GM18907 (cell line): ENCODE results near the gene CD247.

Experiments used
- ATAC-seq: cut with Tn5 transposase; IDR thresholded peaks from one replicate; pipeline ENCODE4 v1.9.1; 2021; ENCODE audit warnings: mild to moderate bottlenecking, moderate library complexity; ENCODE audit not compliant: unreplicated experiment

Gene CD247

DNA sequence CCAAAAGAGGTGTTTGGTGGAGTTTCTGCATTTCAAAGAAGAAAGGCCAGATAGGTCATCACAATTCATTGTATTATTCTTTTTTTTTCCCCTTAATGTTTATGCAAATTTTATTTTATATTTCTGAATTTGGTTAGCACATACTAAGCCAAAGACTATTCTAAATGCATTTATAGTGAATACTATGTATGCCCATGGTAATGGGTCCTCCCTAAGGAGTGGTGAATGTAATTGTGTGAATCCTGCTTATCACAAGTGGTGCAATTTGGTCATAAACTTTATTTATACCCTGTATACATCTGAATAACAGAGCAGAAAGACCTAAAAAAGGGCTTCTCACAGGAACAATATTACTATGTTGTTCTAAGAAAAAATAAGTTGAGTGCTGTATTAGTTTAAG is 99.1 kb downstream of the CD247 start:
- no peak for ATAC-seq

DNA sequence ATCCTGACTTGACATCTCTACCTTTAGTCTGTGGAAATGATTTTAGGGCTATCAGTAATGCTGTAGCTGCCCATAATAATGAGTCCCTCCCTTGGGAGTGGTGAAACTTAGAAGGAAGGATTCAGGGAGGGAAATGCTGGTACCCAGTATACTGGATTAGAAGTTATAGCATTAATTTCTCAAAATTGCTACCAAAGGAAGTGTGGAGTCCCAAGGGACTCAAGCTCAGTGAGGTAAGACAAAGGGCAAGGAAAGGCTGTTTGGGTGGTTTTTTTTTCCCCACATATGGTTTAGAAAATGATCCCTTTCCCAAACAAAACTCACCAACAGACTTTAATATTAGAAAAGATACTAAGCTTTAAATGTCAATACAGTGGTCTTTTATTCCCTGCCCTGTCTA is 99.9 kb downstream of the CD247 start:
- no peak for ATAC-seq

DNA sequence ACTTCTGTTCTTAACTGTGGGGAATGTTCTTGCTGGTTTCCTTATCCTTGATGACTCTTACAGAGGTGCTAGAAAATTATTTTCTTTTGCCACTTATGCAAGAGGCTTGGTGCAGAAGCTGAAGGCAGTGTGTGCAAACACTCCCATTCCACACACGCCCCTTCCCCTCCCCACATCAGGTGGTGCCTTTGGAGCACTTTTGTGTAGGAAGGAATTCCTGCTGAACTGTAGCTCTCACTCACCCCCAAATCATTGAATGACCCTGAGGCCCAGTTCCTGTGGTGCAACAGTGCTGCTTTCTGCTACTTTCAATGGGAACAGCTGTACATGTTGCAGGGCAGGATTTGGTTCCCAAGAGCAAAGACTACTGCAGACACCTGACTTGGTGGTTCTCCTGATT is 101.8 kb downstream of the CD247 start:
- ATAC-seq: no peak

DNA sequence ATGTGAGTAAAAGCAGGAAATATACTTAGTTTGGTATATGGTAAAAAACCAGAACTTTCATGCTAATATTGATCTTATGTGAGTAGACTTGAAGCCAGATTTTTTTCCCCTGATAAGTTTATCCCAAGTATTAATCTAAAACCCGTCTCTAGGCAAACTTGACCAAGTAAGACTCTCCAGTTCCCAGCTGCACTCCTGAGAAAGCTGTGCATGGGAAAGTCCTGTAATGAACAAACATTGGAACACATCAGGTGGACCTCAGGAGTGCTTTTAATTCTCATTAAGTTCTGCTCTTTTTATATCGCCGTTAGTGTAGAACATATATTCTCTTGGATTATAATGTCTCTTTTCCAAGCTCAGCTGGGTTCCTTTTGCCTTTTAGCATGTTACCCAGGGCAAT is 105.0 kb downstream of the CD247 start:
- ATAC-seq: no peak

DNA sequence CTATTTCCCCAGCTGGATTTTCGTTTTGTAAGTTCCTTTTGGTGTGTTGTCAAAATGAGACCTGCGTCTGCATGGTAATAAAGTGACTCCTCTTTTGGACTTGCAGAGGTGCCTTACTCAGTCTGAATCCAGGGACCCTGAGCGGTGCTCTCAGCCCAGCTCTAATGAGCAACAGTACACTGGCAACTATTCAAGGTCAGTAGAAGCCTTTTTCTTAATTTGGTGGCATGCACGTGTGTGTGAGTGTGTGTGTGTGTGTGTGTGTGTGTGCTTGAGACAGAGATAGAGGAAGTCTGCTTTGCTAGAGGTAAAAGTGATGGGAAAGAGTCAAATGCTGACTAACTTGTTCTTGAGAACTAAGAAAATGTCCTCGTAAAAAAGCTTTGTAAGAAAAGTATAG is 105.4 kb downstream of the CD247 start:
- no peak for ATAC-seq

DNA sequence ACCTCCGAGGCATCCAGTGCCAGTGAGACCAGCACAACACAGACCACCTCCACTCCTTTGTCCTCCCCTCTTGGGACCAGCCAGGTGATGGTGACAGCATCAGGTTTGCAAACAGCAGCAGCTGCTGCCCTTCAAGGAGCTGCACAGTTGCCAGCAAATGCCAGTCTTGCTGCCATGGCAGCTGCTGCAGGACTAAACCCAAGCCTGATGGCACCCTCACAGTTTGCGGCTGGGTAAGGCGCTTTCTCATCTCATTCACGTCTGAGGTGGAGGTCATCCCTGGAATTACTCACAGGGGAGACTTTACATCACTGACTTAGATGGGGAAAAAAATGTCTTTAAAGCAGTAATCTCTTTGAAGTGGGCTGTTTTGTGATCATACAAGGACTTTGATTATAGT is 106.3 kb downstream of the CD247 start:
- no peak for ATAC-seq

DNA sequence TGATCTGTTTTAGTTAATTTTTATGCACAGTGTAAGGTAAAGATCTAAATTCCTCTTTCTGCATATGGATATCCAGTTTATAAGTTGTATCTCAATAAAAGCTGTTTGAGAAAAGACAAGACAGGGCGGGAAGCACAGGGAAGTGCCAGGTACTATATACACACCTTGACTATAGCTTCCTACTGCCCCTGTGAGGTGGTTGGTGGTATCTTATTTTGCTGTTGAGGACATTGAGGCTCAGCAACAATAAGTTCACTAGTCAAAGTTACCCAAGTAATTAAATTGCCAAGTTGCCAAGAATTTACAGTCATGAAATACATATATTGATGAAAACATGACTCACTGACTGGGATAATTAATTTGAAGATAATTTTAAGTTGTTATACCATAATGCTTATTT is 109.1 kb downstream of the CD247 start:
- ATAC-seq: no peak

DNA sequence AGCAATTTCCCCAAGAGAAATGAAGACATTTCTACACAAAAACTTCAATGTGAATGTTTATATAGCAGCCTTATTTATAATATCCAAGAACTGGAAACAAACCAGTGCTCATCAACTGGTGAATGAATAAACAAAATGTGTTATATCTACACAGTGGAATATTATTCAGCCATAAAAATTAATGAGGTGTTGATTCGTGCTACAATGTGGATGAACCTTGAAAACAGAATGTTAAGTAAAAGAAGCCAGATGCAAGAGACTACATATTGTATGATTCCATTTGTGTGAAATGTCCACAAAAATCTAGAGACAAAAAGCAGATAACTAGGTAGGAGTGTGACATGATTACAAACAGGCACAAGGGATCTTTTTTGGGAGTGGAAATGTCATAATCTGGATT is 110.0 kb downstream of the CD247 start:
- no peak for ATAC-seq

DNA sequence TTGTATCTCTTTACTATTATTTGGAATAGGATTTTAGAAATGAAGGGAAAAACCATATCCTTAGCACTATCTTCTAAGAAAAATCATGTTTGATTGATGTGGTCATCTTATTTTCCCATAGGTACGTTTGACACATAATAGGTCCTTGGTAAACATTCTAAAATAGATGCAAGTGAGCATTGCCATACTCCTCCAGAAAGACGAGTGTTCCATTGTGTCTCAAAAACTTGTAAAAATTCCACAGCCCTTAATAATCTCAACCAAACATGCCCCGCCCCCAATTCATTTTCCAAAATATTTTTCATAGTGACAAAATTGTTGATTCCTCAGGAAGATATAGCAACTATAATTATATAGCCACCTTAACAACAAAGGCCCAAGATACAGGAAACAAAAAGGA is 113.4 kb downstream of the CD247 start:
- ATAC-seq: no peak

DNA sequence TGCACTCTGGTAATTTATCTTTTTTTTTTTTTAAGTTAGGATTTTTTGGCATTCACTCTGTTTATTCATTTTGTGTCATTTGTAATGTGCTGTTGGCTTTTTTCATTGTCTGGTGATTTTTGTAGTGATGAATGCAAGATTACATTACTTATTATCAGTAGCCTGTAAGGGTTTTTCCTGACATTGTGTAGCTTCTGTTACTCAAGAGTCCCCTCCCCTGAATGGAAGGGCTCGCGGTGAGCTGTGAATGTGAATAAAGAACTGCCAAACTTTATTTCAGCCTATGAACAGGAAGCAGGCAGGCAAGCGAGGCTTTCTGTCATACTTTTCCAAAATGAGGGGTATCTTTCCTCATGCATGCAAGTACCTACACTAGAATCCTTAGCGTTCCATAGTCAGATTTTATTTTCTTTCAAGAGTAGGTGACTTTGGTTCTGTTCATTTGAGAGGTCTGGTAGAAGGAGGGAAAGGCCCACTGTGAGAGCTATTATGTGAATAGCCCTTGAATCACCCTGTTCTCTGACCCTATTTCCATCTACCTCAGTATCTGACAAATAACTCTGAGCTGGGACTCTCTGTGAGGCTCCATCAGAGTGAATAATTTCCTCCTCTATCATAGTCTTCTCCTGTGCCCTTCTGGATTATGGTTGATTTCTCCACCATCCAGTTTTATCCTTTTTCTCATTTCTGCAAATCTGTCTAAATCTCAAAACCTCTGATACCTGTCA is 114.0 kb downstream of the CD247 start:
- no peak for ATAC-seq

DNA sequence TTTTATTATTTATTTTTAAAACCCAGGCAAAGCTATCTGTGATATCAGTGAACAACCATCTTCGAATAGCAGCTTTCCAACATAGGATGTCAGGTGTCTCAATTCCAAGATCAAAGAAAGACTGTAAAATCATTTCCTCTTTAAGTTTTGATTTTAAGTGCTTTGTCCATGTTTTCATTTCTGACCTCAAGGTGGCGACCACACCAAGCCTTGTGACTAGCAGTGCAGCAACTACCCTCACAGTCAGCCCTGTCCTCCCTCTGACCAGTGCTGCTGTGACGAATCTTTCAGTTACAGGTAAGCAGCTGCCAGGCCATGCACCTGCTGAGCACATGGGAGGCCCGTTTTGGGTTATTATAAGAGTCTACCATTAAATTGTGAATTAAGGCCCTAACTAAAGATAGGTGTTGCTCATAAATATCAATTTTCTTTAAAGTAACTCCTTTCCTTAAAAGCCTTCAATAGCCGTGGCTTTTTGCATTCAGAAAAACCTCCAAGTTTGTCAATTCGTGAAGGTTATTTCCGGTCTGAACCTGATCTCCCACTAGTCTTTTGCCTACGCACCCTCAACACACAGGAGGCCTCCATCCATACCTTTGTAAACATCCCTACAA is 117.0 kb downstream of the CD247 start:
- ATAC-seq: peak; percentile 57

DNA sequence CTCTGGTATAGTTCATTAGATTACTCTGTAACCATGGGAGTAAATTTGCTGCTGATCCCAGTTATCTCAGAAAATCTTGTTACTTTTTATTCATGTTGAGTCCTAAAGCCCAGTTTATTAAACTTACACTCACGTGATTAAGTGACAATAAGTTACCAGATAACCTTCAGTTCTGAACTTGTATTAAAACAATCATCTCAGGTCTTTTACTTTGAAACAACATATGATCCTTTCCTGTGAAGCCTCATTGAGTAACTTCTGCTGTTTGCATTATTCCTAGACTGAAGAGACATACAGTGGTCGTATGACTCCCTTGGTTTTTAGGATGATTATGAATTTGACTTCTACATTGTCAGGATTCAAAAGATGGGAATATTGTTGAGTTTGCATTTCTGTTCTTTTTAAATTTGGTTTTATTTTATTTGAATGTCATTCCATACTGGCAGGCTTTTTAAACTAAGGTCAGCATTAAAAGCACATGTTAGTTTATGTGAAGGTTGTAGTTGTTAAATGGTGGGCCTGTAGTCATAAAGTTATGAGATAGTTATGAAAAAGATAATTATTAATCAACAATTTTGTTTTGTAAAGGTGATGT is 117.9 kb downstream of the CD247 start:
- no peak for ATAC-seq

DNA sequence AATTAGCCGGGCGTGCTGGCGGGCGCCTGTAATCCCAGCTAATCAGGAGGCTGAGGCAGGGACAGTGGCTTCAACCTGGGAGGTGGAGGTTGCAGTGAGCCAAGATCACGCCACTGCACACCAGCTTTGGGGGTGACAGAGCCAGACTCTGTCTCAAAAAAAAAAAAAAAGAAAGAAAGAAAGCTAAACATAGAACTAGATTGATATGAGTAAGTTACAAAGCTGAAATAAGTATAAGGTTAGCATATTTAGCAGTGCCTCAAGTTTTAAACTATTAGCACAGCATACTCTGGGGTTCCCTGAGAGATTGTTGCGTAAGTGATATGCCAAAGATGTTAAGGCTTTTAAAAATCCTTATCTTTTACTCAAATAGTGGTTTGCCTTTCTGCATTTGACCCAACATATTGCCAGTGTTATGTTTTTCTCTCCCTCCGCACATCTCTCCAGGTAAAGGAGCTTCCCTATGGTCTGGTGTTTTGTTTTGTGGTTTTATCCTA is 126.1 kb downstream of the CD247 start:
- ATAC-seq: no peak

DNA sequence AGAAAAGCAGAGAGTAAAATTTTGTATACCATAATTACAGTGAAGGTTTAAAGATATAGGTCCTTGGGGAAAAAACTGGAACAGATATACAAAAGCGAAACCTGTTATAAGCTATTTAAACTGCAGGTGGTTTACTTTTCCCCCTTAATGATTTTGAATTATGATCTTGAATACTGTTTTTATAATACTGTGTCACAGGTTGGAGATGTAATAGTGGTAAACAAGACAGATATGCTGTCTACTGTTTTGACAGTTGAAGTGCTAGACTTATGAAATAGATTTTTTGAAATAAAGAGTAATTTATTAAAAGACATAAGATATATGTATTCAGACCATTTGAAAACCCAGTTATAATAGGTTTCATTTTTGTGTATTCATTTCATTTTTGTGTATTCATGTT is 129.4 kb downstream of the CD247 start:
- ATAC-seq: no peak

DNA sequence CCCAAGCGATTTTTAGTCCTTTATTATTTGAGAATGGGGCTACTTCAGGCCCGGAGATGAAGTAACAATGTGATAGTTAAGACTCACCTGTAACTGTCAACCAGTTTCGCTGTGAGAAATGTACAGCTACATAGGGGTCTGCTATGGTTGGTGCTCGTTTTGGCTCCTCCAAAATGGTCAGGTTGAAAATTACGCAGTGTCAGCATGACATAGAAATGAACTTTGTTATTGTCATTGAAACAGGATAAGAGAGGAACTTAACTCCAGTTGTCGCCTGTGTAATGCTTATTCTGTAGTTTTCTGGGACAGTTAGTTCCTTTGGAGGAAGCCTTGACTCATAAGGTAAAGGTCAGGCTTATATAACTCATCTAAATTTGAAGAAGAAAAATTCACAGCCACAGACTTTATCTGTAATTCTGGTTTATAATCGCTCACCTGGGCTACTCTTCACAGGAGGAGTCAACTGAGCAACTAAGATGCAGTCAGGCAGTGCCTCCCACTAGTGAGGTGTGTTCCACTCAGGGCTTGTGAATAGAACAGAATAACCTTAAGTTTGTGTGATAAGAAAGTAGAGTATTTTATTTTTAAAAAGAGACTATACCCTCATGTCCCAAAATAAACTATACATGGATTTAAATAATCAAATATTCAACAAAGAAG is 130.9 kb downstream of the CD247 start:
- ATAC-seq: no peak
